SK-N-DZ (cell line): Measurements from ENCODE around the gene TARP.
"Not testable (repeated sequence)": the region's sequence is repeated elsewhere in the genome, so short reads cannot be mapped to it uniquely, and the experiment has no call there.

ENCODE experiments used
- DNase-seq: peaks from one replicate; pipeline ENCODE4 v3.0.0-alpha.2; 2015; ENCODE audit warnings: low spot score

Gene TARP

DNA sequence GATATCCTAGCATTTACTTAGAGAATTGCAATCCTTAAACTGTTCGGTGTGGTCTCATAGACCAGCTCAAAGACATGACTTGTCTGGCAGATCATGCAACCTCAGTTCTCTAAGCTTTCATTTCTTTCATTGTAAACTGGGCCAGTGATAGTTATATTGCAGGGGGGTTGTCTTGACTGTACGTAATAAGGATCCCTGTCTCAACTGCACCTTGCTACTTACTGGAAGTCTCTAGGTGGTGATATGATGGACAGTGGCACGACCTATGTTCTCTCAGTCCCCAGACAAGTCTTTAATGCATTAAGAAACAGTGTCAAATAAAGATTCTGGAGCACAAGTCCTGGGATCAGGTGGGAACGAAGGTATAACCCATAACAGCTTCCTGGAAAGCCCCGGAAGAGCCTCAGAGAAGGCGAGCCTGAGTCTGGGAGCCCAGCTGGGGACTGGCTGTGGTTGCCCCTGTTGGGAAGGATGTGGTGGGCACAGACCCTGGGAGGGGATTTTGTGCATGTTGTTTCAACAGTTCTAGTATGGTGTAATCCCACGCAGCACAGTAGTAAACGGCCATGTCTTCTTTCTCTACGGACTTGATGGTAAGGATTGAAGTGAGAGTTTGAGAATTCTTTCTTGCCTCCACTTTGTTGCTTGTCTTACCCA, 26.0 kb upstream of the TARP start:
- DNase-seq: no peak

DNA sequence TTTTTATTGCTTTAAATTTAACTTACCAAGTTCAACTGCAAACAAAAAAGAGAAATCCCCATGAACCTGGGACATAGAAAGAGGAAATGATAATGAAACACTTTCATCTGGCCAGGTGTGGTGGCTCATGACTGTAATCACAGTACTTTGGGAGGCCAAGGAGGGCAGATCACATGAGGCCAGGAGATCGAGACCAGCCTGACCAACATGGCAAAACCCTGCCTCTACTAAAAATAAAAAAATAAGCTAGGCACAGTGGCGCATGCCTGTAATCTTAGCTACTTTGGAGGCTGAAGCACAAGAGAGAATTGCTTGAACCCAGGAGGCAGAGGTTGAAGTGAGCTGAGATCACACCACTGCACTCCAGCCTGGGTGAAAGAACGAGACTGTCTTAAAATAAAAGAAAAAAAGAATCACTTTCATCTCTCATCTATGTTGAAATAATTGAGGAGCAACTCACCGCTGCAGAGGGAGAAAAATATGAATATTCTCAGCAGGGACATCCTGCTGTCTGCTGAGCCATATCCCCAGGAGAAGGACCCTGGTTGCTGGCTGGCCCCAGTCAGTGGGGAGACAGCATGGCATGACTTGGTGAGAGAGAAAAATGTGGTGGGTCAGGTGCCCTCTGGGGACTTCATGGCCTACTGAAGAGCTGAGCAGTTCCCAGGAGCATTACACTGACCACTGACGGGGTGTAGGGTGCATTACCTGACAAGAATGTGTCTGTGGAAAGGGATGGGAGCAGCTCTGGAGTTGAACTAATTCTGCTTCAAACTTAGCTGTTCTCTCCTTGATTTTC, 22.8 kb upstream of the TARP start:
- DNase-seq: no peak

DNA sequence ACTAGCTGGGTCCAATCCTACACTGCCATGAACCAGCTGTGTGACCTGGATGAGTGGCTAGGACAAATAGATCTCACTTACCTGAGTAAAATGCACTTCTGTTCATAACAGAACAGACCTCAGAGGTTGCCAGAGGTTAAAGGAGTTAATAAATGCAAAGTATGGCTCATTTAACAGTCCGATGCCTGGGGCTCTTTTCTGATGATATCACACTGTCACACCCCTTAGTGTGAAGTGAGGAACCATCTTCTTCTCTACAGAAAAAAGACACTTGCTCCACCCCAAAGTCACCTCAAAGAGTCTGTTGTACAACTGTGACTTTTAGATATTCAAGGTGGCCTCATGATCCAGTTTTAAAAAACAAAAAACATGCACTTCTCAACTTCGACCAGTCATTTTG, 21.5 kb upstream of the TARP start:
- DNase-seq: no peak

DNA sequence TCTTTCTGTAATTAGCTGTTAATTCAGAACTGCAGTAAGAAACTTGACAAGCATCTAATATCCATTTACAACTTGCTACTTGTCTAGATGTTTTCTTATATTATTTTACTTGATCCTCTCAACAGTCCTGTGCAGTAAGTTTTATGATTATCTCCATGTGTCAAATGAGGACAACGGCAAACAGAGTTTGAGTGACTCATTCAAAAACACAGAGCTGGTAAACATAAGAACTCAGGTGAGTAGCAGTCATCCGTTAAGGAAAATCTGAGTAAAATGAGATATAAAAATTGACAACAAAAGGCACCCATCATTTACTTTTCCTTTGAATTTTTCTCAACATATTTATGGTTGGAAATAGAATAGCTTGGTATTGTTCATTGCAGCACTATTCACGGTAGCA, 19.0 kb upstream of the TARP start:
- no peak for DNase-seq

DNA sequence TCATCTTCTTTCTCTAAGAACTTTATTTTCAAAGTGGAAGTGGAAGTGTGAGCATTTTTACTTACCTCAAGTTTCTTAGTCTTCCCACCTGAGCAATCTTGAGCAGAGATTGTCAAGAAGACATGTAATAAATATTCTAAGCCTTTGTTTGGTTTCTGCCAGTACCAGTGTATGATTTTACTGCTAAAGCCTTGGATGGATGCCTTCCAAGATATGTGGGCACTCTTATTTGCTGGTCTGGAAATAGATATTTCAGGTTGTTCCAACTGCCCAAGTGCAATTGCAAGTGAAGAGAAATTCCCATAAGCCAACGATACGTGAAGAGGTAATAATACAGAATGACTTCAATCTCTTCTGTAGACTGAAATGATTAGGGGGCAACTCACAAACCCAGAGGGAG, 18.2 kb upstream of the TARP start:
- DNase-seq: no peak

DNA sequence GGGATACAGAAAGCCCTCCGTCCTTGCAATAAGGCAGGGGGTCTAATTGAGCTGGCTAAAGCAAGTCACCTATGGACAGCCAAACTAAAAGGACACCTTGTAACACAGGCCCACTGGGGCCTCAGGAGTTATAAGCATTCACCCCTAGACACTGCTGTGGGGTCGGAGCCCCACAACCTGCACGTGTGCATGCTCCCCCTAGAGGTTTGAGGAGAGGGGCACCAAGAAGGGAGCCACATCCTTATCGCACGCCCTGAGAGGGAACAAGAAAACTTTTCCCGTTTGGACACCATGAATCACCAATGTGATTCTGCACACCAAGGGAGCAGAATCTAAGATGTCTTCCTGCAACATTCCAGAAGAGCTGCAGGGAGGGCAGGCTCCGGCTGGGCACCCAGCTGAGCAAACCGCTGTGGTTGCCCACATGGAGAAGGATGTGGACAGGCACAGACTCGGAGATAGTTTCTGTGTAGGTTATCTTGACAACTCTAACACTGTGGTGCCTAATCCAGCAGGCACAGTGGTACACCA, 17.7 kb upstream of the TARP start:
- no peak for DNase-seq

DNA sequence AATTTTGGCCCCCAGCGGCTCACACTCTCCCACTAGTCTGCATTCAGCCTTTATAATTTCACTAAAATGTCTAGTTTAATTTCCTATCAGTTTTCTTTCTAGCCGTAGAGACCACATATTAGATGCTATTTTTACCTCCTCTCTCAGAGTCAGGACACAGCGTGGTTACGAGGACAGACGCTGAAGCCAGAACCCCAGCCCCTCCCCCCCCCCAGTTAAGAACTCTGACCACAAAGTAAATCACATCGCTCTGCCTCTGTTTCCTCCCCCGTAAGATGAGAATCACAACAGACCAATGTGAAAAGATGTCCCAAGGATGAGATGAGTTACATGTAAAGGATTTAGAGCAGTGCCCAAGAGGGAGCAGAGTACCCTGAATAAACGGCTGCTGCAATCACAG, 11.1 kb upstream of the TARP start:
- DNase-seq: no peak

DNA sequence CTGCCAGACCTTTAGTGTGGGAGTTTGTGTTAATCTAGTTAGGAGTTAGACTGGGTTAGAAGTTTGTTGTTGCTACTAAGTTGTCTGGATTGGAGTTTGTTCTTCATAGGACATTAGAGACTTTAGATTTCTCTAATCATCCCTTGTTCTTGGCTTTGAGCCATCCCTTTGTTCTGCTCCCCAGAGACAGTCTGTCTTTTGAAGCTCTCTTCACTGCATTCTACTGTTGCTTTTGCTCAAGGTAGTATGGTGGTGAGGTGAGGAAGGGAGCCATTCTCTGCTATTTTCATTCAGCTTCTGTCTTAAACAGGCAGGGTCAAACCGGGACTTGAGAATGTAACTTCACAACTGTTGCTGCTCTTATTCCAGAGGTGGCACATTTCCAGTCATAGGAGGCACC, 10.4 kb upstream of the TARP start:
- DNase-seq: no peak

DNA sequence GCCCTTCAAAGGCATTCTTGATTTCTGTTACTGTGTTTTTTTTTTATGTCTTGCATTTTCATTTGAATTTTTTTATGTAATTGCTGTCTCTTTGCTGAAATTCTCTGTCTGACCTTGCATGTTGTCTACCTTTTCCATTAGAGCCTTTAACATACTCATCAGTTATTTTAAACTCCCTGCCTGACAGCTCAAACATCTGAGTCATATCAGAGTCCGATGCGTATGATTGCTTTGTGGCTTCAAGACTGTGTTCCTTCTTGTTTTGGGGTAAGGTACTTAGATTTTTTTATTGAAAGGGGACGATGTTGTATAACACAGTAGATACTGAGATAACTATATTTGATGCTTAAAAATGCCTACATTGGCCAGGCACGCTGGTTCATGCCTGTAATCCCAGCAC, 9.7 kb upstream of the TARP start:
- DNase-seq: no peak

DNA sequence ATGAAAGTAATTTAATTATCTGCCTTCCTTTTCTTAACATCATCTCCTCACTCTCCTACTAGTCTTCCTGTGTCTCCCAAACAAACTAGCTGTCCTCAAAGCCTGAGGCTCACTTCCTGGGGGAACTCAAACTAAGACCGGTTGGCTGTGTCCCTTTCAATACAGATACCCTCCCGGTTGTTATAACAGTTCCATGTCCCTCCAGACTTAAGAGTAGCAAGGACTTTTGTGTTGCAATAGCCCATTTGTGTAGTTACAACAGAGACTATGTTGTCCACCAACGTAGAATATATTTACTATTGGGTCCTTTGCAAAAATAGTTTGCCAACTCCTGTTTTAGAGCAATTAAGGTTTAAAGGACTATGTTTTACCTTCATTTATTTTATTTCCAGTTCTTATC, 8.6 kb upstream of the TARP start:
- DNase-seq: no peak

DNA sequence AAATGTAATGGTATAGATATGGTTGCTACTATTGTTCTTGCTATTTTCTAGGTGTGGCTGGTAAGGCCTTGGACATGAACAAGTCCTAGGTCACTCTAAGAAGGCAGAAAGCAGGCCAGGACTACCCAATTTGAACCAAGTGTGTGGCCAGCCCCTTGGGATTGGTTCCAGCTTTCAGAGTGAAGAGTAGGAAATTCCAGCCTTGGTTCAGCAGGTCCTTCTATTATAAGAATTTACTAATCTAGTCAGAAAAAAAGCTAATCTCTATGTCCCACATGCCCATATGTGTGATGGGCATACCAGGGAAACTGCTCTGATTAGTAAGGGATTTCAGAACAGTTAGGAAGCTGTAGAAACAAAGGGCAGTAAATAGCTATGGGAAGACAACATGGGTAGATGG, 7.8 kb upstream of the TARP start:
- no peak for DNase-seq

DNA sequence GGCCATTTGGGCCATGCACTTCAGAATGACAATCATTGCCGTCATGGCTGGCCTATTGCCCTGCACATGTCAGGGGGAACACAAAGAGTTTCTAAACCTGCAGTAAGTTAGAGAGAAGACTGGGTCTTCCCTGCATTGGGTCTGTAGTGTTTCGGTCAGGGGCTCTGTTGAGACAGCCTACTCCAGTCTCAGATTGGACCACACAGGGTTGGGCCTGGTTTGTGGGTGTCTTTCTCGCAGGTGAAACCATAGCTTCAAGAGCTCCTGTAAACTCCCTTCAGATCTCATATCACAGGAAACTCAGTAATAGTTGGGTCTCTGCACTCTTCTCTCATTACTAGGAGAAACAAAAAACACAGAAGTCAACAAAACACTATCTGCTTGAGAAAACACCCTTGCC, 7.3 kb upstream of the TARP start:
- no peak for DNase-seq

DNA sequence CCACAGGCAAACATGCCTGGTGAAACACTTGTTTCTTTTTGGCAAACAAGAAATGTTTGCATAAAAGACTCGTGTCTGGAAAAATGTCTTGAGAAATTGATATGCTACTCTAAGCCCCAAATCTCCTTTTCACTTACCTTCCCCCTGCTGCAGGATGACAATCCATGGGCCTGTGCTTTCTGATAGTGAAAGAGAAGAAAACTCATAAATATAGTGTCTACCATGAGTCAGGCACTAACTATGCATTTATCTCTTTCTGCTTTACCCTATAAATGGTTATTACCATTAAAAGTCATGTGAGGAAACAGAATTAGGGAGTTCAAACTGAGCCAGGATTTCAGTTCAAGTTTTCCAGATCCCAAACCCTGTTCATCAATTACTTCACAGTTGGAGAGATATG, 6.6 kb upstream of the TARP start:
- no peak for DNase-seq

DNA sequence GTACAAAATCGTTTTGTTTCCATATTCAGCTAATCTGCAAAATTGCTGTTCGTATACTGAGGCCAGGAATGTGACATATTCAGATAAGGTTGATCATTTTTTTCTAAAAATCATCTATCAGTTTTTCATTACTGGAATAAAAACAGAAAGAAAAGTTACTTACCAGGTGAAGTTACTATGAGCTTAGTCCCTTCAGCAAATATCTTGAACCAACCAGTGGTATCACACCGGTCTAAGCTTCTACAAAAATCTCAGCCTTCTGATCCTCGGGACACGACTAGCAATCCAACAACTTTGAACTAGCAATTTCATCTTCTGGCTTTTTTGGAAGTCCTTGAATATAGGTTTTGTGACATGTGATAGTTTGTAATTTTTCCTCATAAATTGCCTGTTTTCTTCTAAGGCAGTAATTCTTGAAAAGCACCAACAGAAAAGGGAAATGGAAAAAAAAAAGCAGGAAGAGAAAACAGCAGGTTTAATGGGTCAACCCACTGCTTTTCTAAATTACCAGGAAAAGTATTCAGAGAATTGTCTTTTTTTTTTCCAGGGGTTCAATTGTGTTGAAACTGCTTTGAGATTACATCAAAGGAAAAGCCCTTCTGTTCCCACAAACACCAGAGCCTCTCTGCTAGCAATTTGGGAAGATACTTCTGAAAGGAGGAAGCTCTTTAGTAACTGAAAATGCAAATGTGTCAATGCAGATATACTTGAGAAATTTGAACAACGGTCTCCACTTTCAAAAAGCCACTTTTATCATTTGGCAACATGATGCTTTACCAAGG, 2.9 kb upstream of the TARP start:
- DNase-seq: no peak

DNA sequence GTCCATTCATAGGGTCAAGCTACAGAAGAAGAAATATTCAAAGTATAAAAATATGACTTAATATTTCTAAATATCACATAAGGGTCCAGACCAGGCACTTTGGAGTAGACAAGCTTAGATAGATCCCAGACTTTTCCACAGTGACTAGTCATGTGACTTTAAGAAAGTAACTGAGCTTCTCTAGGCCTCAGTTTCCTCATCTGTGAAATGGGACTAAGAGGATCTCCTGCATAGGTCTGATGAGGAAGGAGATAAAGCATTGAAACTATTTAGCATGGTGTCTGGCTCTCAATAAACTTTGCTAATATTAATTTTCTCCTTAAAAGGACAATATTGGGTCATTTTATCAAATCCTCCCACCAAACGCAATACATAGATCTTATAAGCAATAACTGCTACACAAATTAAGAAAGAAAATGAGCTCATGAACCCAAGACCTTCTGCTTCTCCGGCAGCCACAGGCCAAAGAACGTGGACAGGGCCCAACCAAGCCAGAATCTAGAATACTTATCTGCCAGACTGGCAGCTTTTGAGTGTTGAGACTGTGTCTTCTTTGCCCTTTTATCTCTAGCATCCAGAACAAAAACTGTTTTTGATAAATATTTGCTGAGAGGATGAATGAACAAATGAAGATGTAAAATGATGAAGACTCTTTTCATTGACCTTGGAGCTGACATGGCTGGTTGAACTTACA, 1.6 kb upstream of the TARP start:
- DNase-seq: no peak

DNA sequence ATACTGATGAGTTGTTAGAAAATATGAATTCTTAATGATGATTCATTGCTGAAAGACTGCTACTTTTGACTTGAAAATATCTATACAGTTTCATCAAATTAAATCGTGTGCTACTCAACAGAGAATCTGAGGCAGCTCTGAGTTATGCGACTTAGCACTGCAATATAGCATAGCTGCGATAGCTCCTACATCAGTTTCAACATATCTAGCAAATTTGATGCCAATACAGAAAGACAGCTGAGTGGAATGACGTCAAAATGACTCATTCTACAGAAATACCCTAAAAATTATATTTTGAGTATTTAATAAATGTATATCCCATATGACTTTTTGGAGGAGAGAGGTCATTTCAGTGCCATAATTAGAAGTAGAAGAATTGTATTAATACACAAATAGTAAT, 1.1 kb upstream of the TARP start:
- DNase-seq: no peak

DNA sequence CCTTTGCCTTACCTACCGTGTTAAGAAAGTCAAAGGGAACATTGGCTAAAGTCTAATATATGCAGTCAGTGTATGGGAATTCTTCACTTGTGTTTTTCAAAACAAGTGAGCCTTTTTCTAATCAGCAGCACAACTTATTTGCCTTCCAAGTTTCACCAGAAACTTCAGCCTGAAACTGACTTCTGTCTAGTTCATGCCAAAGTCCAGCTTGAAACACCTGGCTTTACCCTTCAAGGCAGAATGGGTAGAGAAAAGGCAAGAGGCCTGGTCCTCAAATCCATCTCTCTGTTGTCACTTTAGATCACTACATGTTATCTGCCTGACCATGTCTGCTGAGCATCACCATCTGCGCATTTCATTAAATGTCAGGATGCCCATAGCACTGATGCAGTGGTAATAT, 3.0 kb downstream of the TARP start:
- DNase-seq: not testable (repeated sequence)

DNA sequence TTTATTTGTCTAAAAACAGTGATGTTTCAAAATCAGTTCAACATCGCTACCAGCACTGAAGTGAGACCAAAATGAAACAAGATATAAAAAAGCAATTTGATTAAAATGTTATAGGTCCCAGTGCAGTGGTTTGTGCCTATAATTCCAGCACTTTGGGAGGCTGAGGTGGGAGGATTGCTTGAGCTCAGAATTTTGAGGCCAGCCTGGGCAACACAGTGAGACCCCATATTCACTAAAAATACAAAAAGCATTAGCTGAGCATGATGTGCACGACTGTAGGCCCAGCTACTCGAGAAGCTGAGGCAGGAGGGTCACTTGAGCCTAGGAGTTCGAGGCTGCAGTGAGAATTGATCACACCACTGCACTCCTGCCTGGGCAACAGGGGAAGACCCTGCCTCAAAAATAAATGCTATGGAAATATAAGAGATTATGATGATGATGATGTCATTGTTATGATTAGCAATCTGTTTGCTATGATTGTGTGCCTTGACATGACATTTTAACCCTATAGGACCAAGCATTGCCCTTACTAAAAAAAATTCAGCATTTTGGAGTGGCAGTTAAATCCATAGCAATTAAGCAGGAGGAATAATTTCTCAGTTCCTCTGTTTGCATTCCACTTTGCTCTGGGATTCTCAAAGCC, 3.6 kb downstream of the TARP start:
- DNase-seq: not testable (repeated sequence)

DNA sequence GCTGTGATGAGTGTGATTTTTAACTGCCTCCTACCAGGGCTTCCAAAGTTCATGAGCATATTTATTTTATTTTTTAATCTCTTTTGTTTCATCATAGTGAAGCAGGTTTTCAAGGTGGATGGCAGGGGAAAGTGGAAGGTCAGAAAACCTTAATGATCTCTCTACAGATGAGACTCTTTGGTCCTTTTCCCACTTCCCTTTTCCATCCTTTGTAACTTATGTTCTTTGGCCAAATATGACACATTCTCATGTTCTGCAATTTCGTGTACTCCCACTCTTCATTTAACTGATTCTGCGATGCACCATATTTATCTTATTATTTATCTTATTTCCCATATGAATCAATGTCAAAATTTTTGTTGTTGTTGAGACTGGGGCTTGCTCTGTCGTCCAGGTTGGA, 7.5 kb downstream of the TARP start:
- not testable (repeated sequence) for DNase-seq

DNA sequence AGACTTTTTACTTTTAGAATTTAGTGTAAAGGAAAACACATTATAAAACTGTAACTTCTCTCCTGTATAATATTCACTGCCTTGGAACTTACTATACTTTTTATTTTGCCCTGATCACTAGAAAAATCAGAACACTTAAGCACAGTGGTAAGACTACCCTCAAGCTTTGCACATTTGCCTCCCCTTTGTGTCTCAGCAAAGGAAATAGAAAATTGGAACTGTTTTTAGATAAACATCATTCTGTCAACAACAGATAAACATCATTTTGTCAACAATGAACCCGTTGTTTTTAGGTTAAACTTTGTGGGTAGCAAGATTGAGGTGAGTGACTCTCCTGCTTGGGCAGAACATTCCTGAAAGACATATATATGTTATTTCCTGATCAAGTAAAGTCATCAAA, 8.8 kb downstream of the TARP start:
- not testable (repeated sequence) for DNase-seq

DNA sequence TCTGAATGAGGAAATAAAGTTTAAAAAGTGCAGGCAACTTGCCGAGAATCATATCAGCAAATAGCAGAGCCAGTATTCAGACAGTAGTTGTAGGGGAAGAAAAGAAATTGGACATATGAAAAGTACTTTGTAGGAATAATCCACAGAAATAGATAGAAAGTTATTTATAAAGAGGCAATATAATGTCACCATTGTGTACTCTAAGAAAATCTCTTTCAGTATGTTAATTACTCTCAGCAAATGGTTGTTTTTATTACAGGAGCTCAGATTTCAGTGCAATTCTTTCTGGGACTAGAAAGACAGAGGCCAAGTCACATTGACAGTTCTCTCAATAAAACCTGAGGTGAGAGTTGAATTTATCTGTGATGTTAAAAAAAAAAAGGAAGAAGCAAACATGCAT, 10.2 kb downstream of the TARP start:
- not testable (repeated sequence) for DNase-seq
